Measurements from ENCODE around the gene SPPL3. TPM values are rescaled to one million over a fixed set of nuclear protein-coding genes. Genes with fewer than 3 reads are reported as not detected.

SPPL3 gene
- total RNA-seq, 2 donors from 2014 or later = 55.6 to 62.1 TPM

DNA sequence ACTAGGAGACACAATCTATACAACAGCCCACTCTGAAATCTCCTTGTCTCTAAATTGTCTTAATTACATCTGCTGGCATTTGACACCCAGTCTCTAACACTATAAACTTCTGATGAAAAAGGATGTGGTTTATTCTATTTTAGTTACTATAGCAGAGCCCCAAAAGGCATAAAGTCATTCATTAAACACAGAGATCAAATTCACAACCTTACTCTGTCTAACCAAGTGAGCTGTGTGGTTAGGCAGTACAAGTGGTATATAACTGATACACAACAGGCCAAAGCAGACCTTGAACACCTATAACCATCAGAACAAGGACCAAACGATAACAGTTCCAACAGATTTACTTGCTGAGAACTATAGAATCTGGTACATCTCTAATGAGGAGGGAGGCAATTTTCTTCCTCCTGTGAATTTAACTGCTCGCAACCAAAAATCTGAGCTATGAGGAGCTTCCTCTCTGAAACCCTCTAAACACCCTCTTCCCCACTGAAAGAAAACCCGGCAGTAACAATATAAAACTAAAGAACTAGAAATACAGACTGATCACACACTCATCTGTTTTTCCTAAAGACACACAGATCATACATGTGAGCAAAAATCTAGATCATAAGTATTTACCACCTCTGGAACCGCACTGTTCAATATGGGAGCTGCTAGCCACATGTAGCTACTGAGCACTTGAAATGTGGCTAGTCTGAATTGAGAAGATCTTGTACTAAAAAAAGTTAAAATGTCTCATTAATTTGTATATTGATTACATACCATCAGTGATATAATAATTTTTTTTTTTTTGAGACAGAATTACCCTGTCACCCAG, 17.7 kb downstream of the SPPL3 start:
- no peak for DNase-seq
- peak; percentile 31 for ATAC-seq
- intact Hi-C loops (cut with DNase I, micrococcal nuclease) = no loop called here

DNA sequence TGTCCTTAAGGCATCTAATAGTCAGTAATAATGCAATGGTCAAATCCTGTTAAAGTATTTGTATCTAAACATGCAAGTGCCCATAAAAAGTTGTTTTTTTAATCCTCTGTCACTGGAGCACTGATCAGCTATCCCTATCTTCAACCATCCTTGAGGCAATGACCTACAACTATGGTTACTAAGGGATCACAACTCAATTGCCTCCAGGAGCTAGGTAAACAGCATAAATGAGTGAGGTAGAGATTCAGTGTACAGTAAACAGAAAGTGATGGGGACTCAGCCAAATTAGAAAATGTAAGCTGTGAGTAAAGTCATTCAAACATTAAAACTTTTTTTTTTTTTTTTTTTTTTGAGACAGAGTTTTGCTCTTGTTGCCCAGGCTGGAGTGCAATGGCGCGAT, 18.6 kb downstream of the SPPL3 start:
- ATAC-seq = peak; percentile 43
- intact Hi-C loops (cut with DNase I, micrococcal nuclease) = no loop called here
- DNase-seq = no peak

DNA sequence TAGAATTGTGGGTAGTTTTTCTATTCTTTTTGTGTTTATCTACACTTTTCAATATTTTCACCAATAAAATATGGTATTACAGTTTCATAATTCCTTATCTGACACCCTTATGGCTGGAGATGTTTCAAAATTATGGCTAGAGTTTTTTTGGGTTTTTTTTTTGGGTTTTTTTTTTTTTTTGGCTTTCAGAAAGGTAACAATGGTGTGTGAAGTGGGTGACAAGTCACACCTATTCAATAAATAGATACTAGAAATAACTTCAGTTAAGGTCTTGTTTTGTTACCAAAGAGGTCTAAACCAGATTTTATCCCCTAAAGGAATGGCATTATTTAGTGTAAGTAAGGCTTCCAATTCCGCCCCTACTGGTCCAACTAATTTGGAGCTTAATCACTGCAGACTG, 19.5 kb downstream of the SPPL3 start:
- ATAC-seq (no peak), DNase-seq (no peak)
- intact Hi-C loops (cut with DNase I, micrococcal nuclease) = no loop called here

DNA sequence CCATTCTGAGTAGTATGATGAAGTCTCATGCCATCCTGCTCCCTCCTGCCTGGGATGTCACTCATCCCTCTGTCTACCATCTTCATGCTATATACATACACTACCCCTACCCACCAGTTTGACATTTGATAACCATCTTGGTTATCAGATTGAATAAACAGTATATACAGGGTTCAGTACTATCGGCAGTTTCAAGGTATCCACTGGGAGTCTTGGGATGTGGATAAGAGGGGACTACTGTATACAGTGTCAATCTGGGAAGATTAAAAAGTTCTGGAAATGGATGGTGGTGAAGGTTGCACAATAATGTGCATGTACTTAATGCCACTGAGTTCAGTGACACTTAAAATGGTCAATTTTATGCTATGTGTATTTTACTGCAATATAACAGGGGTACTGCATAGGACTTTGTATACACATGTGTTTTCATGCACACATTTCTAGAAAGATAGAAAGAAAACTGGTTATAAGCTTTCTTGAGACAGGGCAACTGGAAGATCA, 22.1 kb downstream of the SPPL3 start:
- ATAC-seq = no peak
- no peak for DNase-seq
- intact Hi-C loops (cut with DNase I, micrococcal nuclease) = no loop called here

DNA sequence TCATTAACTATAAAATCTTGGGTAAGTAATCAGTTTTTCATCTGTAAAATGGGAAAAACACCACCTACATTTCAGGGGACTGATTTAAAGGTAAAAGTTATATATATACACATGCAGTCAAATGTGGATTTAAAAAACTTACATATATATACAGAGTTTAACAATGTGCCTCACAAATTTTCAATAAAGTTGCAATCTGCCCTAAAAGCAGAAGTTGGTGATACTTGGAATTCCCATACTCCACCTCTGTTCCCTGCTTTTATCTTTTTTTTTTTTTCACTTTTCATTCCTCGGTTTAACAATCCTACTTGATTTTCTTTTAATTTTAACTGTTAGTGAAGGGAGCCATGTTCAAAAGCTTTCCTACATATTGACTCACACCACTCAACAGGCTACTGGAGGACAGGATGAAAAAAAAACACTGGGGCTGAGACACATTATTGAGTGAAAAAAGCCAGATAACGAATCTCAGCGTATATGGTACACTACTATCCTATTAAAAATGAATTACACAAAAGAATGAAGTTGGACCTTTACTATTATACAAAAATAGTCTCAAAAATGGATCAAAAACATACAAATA, 24.3 kb downstream of the SPPL3 start:
- no peak for DNase-seq
- no peak for ATAC-seq
- intact Hi-C loops (cut with DNase I, micrococcal nuclease) = no loop called here

DNA sequence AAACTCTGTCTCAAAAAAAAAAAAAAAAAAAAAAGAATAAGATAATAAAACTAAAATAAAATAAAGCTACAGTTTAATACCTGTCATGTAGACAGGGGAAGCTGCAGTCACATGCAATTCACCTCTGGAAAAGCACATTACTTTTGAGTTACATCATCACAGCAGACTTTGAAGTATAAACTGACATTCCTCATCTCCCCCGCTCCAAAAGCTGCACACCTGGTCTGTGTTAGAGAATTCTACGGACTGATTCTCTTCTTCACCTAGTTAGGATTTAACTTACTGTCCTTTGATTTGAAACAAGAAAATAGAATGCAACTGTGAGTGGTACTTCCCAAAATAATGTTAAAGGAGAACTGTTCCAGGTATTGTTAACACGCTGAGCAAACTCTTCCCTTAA, 25.1 kb downstream of the SPPL3 start:
- DNase-seq = no peak
- ATAC-seq = no peak
- intact Hi-C loops (cut with DNase I, micrococcal nuclease) = no loop called here

DNA sequence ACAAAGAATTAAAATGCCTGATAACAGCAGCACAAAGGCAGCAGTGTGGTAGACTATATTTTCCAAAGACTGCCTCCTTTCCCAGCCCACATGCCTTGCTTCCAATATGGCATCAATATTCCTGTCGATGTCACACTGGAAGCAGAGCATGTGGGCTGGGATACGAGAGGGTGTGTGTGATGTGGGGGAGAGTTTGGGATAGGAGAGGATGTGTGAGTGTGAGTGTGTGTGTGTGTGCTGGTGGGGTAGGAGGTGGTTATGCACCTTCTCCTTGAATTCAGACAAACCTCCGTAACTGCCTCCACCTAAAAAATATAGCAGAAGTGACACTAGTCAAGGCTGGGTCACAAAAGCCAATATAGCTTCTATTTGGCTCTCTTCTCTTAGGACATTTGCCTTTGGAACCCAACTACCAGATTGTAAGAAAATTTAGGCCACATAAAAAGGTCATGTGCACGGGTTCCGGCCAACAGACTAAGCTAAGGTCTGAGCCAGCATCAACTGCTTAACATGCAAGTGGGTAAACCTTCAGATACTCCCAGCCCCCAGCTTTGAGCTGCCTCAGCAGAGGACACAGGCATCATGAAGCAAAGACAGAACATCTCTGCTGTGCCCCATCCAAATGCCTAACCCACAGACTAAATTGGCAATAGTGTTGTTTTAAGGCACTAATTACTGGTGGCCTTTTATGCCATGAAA, 29.5 kb downstream of the SPPL3 start:
- DNase-seq (no peak), ATAC-seq (no peak)
- intact Hi-C loops (cut with DNase I, micrococcal nuclease) = no loop called here

DNA sequence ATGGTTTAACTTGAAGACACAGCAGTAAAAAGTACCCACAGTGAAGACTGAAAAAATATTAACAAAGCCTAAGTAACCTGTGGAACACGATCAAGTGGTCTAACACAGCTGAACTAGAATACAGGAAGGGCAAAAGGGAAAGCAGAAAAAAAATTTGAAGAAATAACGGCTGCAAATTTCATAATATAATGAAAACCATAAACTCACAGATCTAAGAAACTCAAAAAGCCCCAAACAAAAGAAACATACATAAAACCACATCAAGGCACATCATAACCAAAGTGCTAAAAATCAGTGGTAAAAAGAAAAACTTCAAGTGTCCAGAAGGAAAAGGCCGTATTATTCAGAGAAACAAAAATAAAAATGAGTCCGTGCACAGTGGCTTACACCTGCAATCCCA, 30.9 kb downstream of the SPPL3 start:
- ATAC-seq = no peak
- no peak for DNase-seq
- intact Hi-C loops (cut with DNase I, micrococcal nuclease) = no loop called here

DNA sequence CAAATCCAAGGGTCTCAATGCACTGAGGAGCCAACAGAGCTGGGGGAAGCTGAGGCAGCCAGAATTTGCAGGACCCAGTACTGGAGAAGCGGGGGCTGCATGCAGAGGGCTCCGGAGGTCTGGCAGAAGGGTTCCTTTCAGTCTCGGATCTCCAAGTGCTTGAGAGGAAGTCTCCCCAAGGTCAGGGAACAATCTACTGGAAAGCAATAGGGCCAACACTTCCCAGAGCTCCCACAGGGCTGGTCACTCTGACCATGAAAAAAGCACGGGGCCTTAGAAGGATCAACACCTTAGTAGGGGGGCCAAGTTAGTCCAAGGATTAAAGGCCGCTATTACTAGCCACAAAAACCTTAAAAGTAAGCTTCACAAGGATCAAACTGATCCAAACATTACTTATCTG, 31.7 kb downstream of the SPPL3 start:
- DNase-seq = no peak
- ATAC-seq = no peak
- intact Hi-C loops (cut with DNase I, micrococcal nuclease) = no loop called here

DNA sequence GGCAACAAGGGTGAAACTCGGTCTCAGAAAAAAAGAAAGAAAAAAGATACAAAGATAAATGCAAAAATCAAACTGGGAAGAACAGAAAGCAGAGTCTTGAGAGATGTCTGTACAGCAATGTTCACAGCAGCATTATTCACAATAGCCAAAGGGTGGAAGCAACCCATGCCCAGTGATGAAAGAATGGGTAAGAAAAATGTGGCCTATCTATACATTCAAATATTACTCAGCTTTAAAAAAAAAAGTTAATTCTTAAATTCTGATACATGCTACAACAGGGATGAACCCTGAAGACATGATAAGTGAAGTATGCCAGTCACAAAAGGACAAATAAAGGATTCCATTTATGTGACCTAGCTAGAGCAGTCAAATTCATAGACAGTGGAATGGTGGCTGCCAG, 33.7 kb downstream of the SPPL3 start:
- DNase-seq (no peak), ATAC-seq (no peak)
- intact Hi-C loops (cut with DNase I, micrococcal nuclease) = no loop called here

DNA sequence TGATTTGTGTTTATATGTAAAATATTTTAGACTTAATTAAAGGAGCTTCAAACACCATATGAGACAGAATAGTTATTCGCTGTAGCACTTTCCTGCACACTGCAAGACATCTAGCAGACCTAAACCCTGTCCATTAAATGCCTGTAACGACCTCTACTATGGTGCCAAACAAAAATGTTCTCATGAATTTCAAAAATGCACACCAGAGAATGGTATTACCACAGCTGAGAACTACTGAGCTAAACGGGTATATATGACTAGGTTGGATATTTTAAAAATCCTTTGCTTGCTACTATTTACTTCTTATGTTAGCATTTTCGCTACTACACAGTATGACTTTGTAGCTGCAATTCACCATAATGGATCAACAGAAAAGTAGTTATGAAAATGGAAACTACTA, 34.8 kb downstream of the SPPL3 start:
- DNase-seq (no peak), ATAC-seq (no peak)
- intact Hi-C loops (cut with DNase I, micrococcal nuclease) = no loop called here

DNA sequence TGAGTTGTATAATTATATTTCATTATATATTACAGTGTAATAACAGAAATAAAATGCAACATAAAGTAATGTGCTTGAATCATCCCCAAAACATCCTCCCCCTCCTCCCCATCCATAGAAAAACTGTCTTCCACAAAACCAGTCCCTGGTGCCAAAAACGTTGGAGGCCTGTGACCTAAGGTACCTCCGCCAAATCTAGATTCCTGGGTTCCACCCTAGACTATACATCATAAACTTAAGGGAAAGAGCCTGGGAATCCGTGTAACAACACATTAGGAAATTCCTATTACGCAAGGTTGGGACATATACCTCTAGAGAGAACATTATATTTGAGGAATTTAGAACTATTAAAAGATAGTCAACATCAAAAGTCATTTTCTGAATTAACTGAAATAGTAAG, 38.0 kb downstream of the SPPL3 start:
- intact Hi-C loops (cut with DNase I, micrococcal nuclease) = no loop called here
- DNase-seq = no peak
- no peak for ATAC-seq

DNA sequence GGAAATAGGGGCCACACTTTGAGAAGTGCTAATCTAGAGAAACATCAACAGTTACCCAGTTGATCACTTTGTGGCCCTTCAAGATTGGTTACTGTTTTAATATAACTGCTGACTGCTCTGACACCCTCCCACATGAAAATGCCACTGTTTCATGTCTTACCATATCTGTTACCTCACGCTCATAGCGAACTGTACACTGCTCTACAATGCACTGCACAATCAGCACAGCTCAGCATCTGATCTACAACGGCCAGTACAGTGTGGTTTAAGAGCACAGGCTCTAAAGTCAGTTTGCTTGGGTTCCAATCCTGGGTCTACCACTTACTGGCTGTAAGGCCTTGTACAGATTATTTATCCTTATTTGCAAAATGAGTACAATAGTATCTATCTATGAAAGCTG, 39.1 kb downstream of the SPPL3 start:
- ATAC-seq (no peak), DNase-seq (no peak)
- intact Hi-C loops (cut with DNase I, micrococcal nuclease) = no loop called here

DNA sequence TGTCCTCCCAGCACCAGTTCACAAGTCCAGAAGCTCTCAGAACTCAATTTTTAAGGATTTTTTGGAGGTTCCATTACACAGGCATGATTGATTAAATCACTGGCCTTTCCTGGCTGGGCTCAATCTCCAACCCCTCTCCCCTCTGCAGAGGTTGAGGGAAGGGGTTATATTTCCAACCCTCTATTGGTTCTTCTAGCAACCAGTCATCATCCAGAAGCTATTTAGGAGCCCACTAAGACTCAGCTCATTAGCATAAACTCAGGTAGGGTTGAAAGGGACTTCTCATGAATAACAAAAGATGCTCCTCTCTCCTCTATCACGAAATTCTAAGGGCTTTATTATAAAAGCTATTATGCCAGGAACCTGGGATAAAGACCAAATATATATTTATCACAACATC, 41.5 kb downstream of the SPPL3 start:
- intact Hi-C loops (cut with DNase I, micrococcal nuclease) = no loop called here
- ATAC-seq (no peak), DNase-seq (no peak)

DNA sequence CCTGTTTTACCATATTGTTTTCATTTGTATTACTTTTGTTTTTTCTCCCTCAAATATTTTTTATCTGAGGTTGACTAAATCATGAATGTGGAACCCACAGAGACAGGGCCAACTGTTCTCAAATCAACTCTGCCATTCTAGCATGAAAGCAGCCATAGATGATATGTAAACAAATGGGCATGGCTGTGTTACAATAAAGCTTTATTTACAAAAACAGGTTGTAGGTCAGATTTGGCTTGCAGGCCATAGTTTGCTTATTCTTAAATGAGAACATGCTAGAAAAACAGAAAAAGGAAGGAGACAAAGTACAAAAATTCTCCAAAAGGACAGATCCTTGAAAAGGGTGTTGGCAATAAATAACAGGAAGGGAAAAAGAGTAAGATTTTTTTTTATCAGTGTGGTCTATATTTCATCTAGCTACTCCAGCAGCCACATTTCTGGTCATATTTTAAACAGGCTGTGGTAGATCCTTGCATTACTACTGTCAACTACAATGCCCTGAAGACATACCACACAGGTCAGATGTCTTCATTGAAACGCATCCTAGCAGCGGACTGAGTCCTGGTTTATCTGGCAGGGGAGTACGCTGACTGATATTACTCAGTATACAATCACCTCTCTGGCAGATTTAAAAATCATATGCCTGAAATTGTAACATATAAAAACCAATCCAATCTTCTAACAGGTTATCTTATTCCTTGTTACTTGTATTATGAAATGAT, 42.9 kb downstream of the SPPL3 start:
- DNase-seq (no peak), ATAC-seq (no peak)
- intact Hi-C loops (cut with DNase I, micrococcal nuclease) = no loop called here

DNA sequence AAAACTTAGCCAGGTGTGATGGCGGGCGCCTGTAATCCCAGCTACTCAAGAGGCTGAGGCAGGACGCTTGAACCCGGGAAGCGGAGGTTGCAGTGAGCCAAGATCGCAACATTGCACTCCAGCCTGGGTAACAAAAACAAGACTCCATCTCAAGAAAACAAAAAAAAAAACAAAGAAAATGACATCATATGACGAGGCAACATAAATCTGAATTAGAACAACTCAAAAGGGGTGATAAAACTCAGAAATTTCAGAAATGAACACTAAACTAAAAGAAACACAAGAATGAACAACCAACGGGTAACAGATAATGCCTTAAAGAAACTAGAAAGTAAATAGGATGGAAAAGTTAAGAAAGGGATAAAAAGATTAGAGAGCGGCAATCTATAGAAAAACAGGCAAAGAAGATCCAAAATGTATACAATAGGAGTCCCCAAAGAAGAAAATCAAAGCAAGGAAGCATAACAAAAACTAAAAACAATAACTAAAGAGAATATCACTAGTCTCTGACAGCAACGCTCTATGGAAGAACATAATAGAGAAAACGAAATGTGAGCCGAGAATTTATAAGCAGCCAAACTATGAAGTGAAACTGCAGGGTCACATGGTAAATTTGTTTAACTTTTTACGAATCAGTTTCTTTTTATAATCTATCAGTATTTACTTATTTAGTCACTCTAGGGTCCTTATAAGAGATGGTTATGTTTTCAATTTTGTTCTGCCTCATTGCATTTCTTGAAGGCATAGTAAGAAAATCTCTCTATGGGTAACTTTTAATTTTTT, 45.7 kb downstream of the SPPL3 start:
- DNase-seq (no peak), ATAC-seq (no peak)
- intact Hi-C loops (cut with DNase I, micrococcal nuclease) = no loop called here

DNA sequence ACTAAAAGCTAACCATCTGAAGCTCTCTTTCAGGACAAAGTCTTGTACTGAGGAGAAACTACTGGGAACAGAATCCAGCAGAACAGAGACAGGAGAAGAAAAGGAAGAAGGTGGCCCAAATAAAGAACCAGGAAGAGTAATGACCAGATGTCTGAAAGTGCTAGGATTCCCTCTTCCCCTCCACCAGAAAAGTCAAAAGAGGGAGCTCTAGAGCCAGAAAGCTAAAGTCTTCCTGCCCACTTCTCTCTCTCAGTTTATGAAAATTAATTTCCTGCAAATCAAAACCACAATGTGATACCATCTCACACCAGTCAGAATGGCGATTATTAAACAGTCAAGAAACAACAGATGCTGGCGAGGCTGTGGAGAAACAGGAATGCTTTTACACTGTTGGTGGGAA, 47.2 kb downstream of the SPPL3 start:
- intact Hi-C loops (cut with DNase I, micrococcal nuclease) = no loop called here
- no peak for DNase-seq

DNA sequence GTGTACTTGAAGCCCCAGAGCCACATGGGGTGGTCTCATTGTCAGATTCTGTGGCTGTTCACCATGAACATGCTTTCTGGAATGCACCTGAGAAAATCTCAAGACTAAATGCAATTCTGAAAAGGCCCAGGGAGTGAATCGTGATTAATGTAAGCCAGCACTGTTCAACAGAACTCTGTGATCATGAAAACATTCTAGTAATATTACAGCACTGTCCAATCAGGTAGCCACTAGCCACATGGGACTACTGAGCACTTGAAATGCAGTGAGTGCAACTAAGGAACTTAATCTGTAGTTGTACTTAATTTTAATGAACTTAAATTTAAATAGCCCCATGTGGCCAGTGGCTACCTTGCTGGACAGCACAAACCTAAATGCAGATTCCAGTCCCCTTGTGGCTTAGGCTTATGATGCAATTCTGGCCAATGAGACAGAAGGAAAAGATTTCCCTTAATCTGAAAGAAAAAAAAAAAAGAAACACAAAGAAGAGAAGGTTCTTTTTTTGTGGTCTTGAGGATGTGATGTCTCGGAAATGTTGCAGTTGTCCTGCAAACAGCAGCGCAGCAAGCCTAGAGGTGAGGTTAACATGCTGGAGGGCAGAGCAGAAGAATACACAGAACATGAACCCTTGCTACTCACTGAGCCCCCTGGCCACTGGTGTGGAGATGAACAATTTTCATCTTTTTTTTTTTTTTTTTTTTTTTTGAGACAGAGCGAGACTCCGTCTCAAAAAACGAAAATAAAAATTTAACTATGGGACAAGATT, 48.2 kb downstream of the SPPL3 start:
- ATAC-seq (no peak), DNase-seq (no peak)
- intact Hi-C loops (cut with DNase I, micrococcal nuclease) = no loop called here

More for the DNA sequence above, 47.2 kb downstream of the SPPL3 start:
- ATAC-seq = peak; percentile 78
